Measurements from ENCODE around the gene TSPAN11. TPM values are rescaled to one million over a fixed set of nuclear protein-coding genes. Genes with fewer than 3 reads are reported as not detected.
"Not testable (repeated sequence)": the region's sequence is repeated elsewhere in the genome, so short reads cannot be mapped to it uniquely, and the experiment has no call there.

TSPAN11 gene
- total and polyA plus RNA-seq, 2 of the 4 experiments (the other 2 are of a cell fraction), result 0.18 to 0.26 TPM

- Histone ChIP-seq H2BK15ac (ENCODE audit: low read depth, low read length) (no peak overlapping the region), H2AK5ac (ENCODE audit: low read depth, low read length) (no peak overlapping the region), H4K8ac (ENCODE audit: low read depth in 2 of 2, low read length in 2 of 2) (no peak overlapping the region), H3K9me3 (ENCODE audit: control insufficient read depth, insufficient read depth, low read length) (no peaks in the 10 kb centered on the region), H3K79me1 (ENCODE audit: low read depth in 1 of 2, low read length in 2 of 2) (no peaks in the 10 kb centered on the region), H4K20me1 (ENCODE audit: insufficient read depth, low read length) (no peaks in the 10 kb centered on the region), H3K23ac (ENCODE audit: low read depth, low read length) (no peak overlapping the region), H3K4me3 (ENCODE audit: insufficient read depth, low read depth, low read length) (no peak overlapping the region), H3K27me3 (ENCODE audit: control insufficient read depth, insufficient read depth, low read length) (peaks cover 7% of the 10 kb centered on the region), H2AK9ac (replicated peaks; ENCODE audit: low read depth, low read length, poor library complexity) (no peak overlapping the region), H3K56ac (ENCODE audit: extremely low read depth, insufficient read depth, low read length) (no peak overlapping the region), H2BK120ac (ENCODE audit: low read depth, low read length) (no peak overlapping the region), H3K9ac (ENCODE audit: low read depth, low read length) (no peak overlapping the region), H3K4me1 (ENCODE audit: control insufficient read depth, insufficient read depth, low read length) (no peaks in the 10 kb centered on the region), H3K14ac (replicated peaks; ENCODE audit: low read depth, low read length) (no peak overlapping the region), H2AFZ (replicated peaks; ENCODE audit: low read length, poor library complexity) (no peak overlapping the region), H3K27ac (ENCODE audit: insufficient read depth, low read length) (no peak overlapping the region), H4K5ac (ENCODE audit: low read depth, low read length) (no peak overlapping the region), H3K18ac (ENCODE audit: low read depth, low read length) (no peak overlapping the region), H3K9me1 (ENCODE audit: insufficient read depth, low read length) (no peaks in the 10 kb centered on the region), H2BK20ac (ENCODE audit: low read depth, low read length) (no peak overlapping the region), H2BK5ac (ENCODE audit: low read depth, low read length, poor library complexity, severe bottlenecking) (no peak overlapping the region), H3K4me2 (ENCODE audit: low read depth, low read length) (no peak overlapping the region), H3K4ac (ENCODE audit: low read depth, low read length) (no peak overlapping the region), H3K36me3 (ENCODE audit: control insufficient read depth, insufficient read depth, low read length) (no peaks in the 10 kb centered on the region), H4K91ac (ENCODE audit: insufficient read depth, low read depth, low read length) (no peak overlapping the region)
- WGBS, 2 experiments (ENCODE audit: extremely low coverage in 2 of 2, insufficient read length in 1 of 2), result no CpG with 5 or more reads among the region's 7 CpGs
- BruUV-seq (replicated peaks), result no TSS peak
- ChIA-PET CTCF (interaction anchor here (0.7 to 0.9 kb wide), 2 partner anchors 9 to 10 kb away, joined by 3 to 4 read pairs; no protein-coding TSS in a partner anchor), POLR2A (ENCODE audit: unreplicated experiment) (no interaction called here)
- no peak for TF ChIP-seq CTCF (conservative IDR thresholded peaks at IDR 0.05; ENCODE audit: low read depth, low read length)
- dilution Hi-C loops (cut with HindIII; ENCODE audit: low sequenced_read_pairs, unreplicated experiment) (no loop called here), in situ Hi-C loops (cut with MboI; ENCODE audit: low sequenced_read_pairs) (no loop called here), intact Hi-C loops (cut with micrococcal nuclease) (no loop called here)
- DNase-seq, result no peak
- ATAC-seq (ENCODE audit: low read depth), result no peak
These were observed 99.7 kb downstream of the TSPAN11 start for GRCh38 chr12:31026202-31026601.

GRCh38 chr12:31027006-31027405 is 100.5 kb downstream of the TSPAN11 start:
- POLR2A ChIA-PET (ENCODE audit: unreplicated experiment); H3K56ac ChIP-seq (ENCODE audit: extremely low read depth, insufficient read depth, low read length); H2BK20ac ChIP-seq (ENCODE audit: low read depth, low read length); H3K4ac ChIP-seq (ENCODE audit: low read depth, low read length); in situ Hi-C loops (cut with MboI; ENCODE audit: low sequenced_read_pairs); DNase-seq; dilution Hi-C loops (cut with HindIII; ENCODE audit: low sequenced_read_pairs, unreplicated experiment); H3K27ac ChIP-seq (ENCODE audit: insufficient read depth, low read length); H3K27me3 ChIP-seq (ENCODE audit: control insufficient read depth, insufficient read depth, low read length); ATAC-seq (ENCODE audit: low read depth); H3K9me3 ChIP-seq (ENCODE audit: control insufficient read depth, insufficient read depth, low read length); H3K9ac ChIP-seq (ENCODE audit: low read depth, low read length); H4K91ac ChIP-seq (ENCODE audit: insufficient read depth, low read depth, low read length); H3K18ac ChIP-seq (ENCODE audit: low read depth, low read length); H3K14ac ChIP-seq (replicated peaks; ENCODE audit: low read depth, low read length); BruUV-seq (replicated peaks); H3K4me3 ChIP-seq (ENCODE audit: insufficient read depth, low read depth, low read length); H4K20me1 ChIP-seq (ENCODE audit: insufficient read depth, low read length); H4K5ac ChIP-seq (ENCODE audit: low read depth, low read length); H2AK5ac ChIP-seq (ENCODE audit: low read depth, low read length); H3K4me2 ChIP-seq (ENCODE audit: low read depth, low read length); H2AFZ ChIP-seq (replicated peaks; ENCODE audit: low read length, poor library complexity); H3K79me1 ChIP-seq (ENCODE audit: low read depth in 1 of 2, low read length in 2 of 2); H4K8ac ChIP-seq (ENCODE audit: low read depth in 2 of 2, low read length in 2 of 2); H3K23ac ChIP-seq (ENCODE audit: low read depth, low read length); H3K4me1 ChIP-seq (ENCODE audit: control insufficient read depth, insufficient read depth, low read length); H2BK15ac ChIP-seq (ENCODE audit: low read depth, low read length); H2BK120ac ChIP-seq (ENCODE audit: low read depth, low read length); intact Hi-C loops (cut with micrococcal nuclease); H3K36me3 ChIP-seq (ENCODE audit: control insufficient read depth, insufficient read depth, low read length); H3K9me1 ChIP-seq (ENCODE audit: insufficient read depth, low read length); H2AK9ac ChIP-seq (replicated peaks; ENCODE audit: low read depth, low read length, poor library complexity); H2BK5ac ChIP-seq (ENCODE audit: low read depth, low read length, poor library complexity, severe bottlenecking): not testable (repeated sequence)
- no CpG with 5 or more reads among the region's 5 CpGs for WGBS, 2 experiments (ENCODE audit: extremely low coverage in 2 of 2, insufficient read length in 1 of 2)
- CTCF ChIA-PET, result interaction anchor here (0.9 kb wide), 1 partner anchor 9 kb away, joined by 4 read pairs; no protein-coding TSS in a partner anchor

Data from IMR-90 (cell line).